Type B pancreatic cell (in vitro differentiated cells): ENCODE results near the gene RAI14. TPM values are rescaled to one million over a fixed set of nuclear protein-coding genes. Genes with fewer than 3 reads are reported as not detected.

Source experiments
- DNase-seq: peaks from one replicate; pipeline ENCODE4 v3.0.0; 2021; ENCODE audit warnings: mixed read lengths; ENCODE audit not compliant: unreplicated experiment; ENCODE audit errors: extremely low spot score
- H3K27ac Mint-ChIP-seq: 2 replicates; pipeline ENCODE4 v1.8.0; 2021; ENCODE audit warnings: mild to moderate bottlenecking, mixed read lengths
- H3K27me3 Mint-ChIP-seq: 2 replicates; pipeline ENCODE4 v1.8.0; 2021; ENCODE audit warnings: mixed read lengths
- H3K36me3 Mint-ChIP-seq: 2 replicates; pipeline ENCODE4 v1.8.0; 2021; ENCODE audit warnings: mixed read lengths
- H3K4me1 Mint-ChIP-seq: one replicate; pipeline ENCODE4 v1.8.0; 2021; ENCODE audit warnings: mixed read lengths; ENCODE audit not compliant: unreplicated experiment
- H3K4me3 Mint-ChIP-seq: 2 replicates; pipeline ENCODE4 v1.8.0; 2021; ENCODE audit warnings: mild to moderate bottlenecking, mixed read lengths
- H3K9me3 Mint-ChIP-seq: 2 replicates; pipeline ENCODE4 v1.8.0; 2021; ENCODE audit warnings: mixed read lengths
- total RNA-seq: library from RNA; stranded (reverse); gene quantifications from 2 replicates; pipeline ENCODE4 v1.2.1, GENCODE V29; 2021; ENCODE audit warnings: low replicate concordance
- TF ChIP-seq, protein P1 (sequence below): fragments of 200-600 bp; sonication (generic); conservative IDR thresholded peaks from 2 replicates; pipeline ENCODE4 v1.5.0; 2021; ENCODE audit warnings: antibody characterized with exemption, mild to moderate bottlenecking

Gene RAI14
- total RNA-seq, 1 donor from 2014 or later = 102 TPM

DNA sequence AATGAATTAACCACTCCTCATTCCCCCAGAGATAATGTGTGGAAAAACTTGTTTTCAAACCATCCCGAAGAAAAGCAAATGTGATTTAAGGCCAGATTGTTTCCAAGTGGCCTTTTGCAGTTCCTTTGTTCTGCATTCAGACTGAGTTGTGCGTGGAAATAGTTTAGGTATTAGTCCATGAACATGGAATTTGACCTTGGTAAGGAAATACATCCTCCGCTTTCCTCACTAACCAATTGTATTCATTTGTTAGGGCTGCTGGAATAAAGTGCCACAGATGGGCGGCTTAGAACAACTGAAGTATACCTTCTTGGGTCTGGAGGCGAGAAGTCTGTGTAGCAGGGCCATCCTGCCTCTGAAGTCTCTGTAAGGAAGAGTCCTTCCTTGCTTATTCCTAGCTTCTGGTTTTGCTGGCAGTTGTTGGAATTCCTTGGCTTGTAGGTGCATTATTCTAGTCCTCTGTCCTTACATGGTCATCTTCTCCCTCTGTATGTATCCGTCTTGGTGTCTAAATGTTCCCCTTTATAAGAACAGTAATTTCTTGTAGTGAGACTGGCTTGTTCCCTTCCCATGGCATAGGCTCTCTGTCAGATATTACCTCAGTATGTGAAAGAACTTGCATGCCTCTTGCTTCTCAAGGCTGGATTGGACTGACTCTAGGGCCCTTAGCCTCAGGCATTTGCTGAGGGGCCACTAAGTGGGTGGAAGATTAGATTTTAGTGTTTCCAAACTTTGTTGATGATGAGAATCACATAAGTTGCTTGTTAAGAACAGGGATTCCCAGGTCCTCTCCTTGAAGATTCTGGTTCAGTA lies 53.9 kb downstream of the RAI14 start:
- Mint-ChIP-seq H3K4me1 (peaks cover 44% of the 10 kb centered on the region), H3K9me3 (peaks cover 4% of the 10 kb centered on the region), H3K36me3 (peaks cover 18% of the 10 kb centered on the region), H3K27me3 (no peaks in the 10 kb centered on the region), H3K4me3 (peak overlapping the region; percentile 40), H3K27ac (peak overlapping the region; percentile 80)
- TF ChIP-seq, protein P1, sequence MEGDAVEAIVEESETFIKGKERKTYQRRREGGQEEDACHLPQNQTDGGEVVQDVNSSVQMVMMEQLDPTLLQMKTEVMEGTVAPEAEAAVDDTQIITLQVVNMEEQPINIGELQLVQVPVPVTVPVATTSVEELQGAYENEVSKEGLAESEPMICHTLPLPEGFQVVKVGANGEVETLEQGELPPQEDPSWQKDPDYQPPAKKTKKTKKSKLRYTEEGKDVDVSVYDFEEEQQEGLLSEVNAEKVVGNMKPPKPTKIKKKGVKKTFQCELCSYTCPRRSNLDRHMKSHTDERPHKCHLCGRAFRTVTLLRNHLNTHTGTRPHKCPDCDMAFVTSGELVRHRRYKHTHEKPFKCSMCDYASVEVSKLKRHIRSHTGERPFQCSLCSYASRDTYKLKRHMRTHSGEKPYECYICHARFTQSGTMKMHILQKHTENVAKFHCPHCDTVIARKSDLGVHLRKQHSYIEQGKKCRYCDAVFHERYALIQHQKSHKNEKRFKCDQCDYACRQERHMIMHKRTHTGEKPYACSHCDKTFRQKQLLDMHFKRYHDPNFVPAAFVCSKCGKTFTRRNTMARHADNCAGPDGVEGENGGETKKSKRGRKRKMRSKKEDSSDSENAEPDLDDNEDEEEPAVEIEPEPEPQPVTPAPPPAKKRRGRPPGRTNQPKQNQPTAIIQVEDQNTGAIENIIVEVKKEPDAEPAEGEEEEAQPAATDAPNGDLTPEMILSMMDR = no peak
- DNase-seq = no peak

DNA sequence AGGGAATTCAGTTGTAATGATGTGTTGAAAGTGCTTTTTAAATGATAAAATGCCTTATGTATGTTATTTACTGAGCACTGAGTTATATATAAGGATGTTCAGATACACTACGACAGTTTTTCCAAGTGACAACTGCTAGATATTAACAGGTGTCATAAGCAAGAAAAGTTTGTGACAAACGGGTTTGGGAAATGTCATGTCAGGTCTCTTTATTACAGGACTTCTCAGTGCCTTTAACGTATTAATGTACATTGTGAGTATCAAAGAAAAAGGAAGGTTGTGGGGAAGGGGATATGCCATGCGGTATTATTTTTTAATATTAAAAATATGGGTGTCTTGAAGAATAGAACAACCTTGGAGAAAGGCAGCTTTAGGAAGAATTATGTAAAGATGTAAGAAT lies 56.4 kb downstream of the RAI14 start:
- H3K27ac Mint-ChIP-seq = no peak overlapping the region
- no peak overlapping the region for H3K4me3 Mint-ChIP-seq
- H3K4me1 Mint-ChIP-seq = peaks cover 34% of the 10 kb centered on the region

DNA sequence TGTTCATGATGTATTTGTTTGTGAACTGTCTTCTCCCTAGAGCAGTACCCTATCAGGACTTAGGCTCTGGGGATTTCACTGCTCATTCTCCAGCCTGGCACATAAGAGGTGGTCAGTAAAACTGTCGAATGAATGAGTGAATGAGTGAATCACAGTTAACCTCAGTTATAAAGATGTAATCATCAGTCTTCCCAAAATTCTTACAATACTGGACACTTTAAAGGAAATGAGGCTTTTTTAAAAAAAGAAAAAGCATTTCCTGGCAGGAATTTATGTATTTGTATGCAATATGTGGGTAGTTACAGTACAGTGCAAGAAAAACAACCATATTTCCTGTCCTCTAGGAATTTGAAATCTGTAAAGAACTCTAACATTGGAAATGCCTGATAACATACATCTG lies 59.6 kb downstream of the RAI14 start:
- no peaks in the 10 kb centered on the region for H3K9me3 Mint-ChIP-seq
- H3K4me1 Mint-ChIP-seq = peaks cover 31% of the 10 kb centered on the region
- TF ChIP-seq, protein P1 = no peak
- H3K4me3 Mint-ChIP-seq = no peak overlapping the region
- peak overlapping the region; percentile 9 for H3K27ac Mint-ChIP-seq
- peaks cover 35% of the 10 kb centered on the region for H3K36me3 Mint-ChIP-seq
- no peak for DNase-seq
- no peaks in the 10 kb centered on the region for H3K27me3 Mint-ChIP-seq

More for the DNA sequence above, 56.4 kb downstream of the RAI14 start:
- H3K36me3 Mint-ChIP-seq = peaks cover 27% of the 10 kb centered on the region
- peaks cover 3% of the 10 kb centered on the region for H3K9me3 Mint-ChIP-seq
- no peak for DNase-seq
- TF ChIP-seq, protein P1 = no peak
- H3K27me3 Mint-ChIP-seq = no peaks in the 10 kb centered on the region

DNA sequence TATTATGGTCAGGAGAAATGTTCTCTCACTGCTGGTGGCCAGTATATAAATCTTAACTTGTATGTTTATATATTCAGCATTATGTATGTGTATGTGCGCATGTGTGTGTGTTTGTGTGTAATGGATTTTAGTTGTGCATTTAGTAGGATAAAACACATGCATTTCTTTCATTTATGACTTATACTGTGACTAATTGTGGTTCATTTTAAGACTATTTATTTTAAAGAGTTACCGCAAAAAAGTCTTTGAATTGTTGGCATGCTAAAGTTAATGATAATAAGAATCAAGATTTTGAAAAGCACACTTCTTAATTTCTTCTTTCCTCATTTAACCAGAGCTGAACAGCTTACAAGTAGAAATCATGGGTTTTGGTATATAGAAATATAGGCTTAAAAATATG lies 60.9 kb downstream of the RAI14 start:
- Mint-ChIP-seq H3K9me3 (no peaks in the 10 kb centered on the region), H3K36me3 (peaks cover 34% of the 10 kb centered on the region), H3K4me3 (no peak overlapping the region), H3K4me1 (peaks cover 31% of the 10 kb centered on the region), H3K27me3 (no peaks in the 10 kb centered on the region), H3K27ac (no peak overlapping the region)
- TF ChIP-seq, protein P1 = no peak
- no peak for DNase-seq

DNA sequence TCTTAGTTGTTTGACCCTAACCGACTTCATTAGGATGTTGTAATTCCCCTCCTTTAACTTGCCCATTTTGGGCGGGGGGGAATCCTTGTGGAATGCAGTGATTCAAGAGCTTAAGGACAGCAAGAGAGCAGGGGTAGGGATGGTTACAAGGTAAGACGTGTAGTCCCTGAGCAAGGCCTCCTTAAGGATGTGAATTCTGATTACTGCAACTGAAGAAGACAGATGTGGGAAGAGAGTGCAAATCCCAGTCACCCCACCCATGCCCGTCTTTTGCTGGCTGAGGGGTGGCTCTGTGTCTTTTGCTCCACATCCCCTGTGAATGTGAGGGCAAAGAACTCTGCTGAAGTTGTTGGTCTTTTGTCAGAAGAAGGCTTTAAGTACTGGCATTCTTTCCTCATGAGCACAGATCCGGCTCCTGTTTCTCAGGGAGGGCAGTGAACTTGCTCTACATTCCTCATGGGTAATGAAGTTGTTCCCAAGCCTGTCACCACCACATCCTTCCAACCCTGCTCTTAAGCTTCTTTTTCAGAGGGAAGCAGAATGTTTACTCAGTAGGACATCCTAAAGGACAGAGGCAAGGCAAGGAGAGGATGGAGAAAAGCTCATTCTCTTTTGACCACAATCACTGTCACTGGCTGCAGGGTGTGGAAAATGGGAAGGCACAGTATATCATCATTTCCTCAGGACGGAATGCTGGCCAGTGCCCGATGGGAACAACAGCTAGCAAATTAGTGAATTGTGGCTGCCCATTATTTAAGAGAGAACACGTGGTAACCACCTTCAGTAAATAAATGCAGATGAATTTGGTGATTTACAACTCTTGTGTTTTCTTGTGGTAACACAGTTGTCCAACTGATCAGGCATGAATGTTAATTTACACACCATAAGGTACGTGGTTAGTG lies 61.5 kb downstream of the RAI14 start:
- H3K4me1 Mint-ChIP-seq = peaks cover 31% of the 10 kb centered on the region
- TF ChIP-seq, protein P1 = no peak
- no peak overlapping the region for H3K4me3 Mint-ChIP-seq
- H3K36me3 Mint-ChIP-seq = peaks cover 29% of the 10 kb centered on the region
- DNase-seq = no peak
- H3K9me3 Mint-ChIP-seq = no peaks in the 10 kb centered on the region
- no peak overlapping the region for H3K27ac Mint-ChIP-seq
- H3K27me3 Mint-ChIP-seq = no peaks in the 10 kb centered on the region
